IMR-90 (cell line): ENCODE measurements around the gene SCNN1B.

Source experiments
- BHLHE40 ChIP-seq: fragments of 150-350 bp; IDR thresholded peaks from 2 replicates; pipeline ENCODE4 v1.6.1; 2016; ENCODE audit warnings: mild to moderate bottlenecking, low read depth, low read length
- CEBPB ChIP-seq: IDR thresholded peaks from 2 replicates; pipeline ENCODE4 v1.6.1; 2012; ENCODE audit warnings: low read depth, low read length, improper control_type of control experiment
- CHD1 ChIP-seq: IDR thresholded peaks from 2 replicates; pipeline ENCODE4 v1.6.1; 2012; ENCODE audit warnings: low read depth, low read length, improper control_type of control experiment
- CTCF ChIP-seq: conservative IDR thresholded peaks from 2 replicates; pipeline ENCODE4 v1.5.1; 2012; ENCODE audit warnings: mild to moderate bottlenecking, low read depth, low read length, improper control_type of control experiment
- FOS ChIP-seq: fragments of 150-350 bp; IDR thresholded peaks from 2 replicates; pipeline ENCODE4 v1.6.1; 2016; ENCODE audit warnings: low read depth, low read length
- MAFK ChIP-seq: IDR thresholded peaks from 2 replicates; pipeline ENCODE4 v1.6.1; 2012; ENCODE audit warnings: low read depth, low read length, improper control_type of control experiment
- MAZ ChIP-seq: IDR thresholded peaks from 2 replicates; pipeline ENCODE4 v1.6.1; 2012; ENCODE audit warnings: low read depth, mild to moderate bottlenecking, low read length, improper control_type of control experiment, moderate library complexity, borderline replicate concordance
- MXI1 ChIP-seq: IDR thresholded peaks from 2 replicates; pipeline ENCODE4 v1.6.1; 2012; ENCODE audit warnings: low read depth, mild to moderate bottlenecking, low read length, moderate library complexity, borderline replicate concordance
- NFE2L2 ChIP-seq: fragments of 150-350 bp; IDR thresholded peaks from 2 replicates; pipeline ENCODE4 v1.6.1; 2016; ENCODE audit warnings: low read depth, mild to moderate bottlenecking, low read length
- POLR2A ChIP-seq: IDR thresholded peaks from 2 replicates; pipeline ENCODE4 v1.6.1; 2012; ENCODE audit warnings: mild to moderate bottlenecking, low read depth, low read length
- RAD21 ChIP-seq: IDR thresholded peaks from 2 replicates; pipeline ENCODE4 v1.6.1; 2012; ENCODE audit warnings: low read length, improper control_type of control experiment
- RCOR1 ChIP-seq: IDR thresholded peaks from 2 replicates; pipeline ENCODE4 v1.6.1; 2012; ENCODE audit warnings: mild to moderate bottlenecking, low read length, improper control_type of control experiment; ENCODE audit not compliant: insufficient replicate concordance
- SMC3 ChIP-seq: fragments of 150-350 bp; IDR thresholded peaks from 2 replicates; pipeline ENCODE4 v1.6.1; 2016; ENCODE audit warnings: low read depth, mild to moderate bottlenecking, antibody characterized with exemption, low read length, moderate library complexity
- USF2 ChIP-seq: fragments of 150-350 bp; IDR thresholded peaks from 2 replicates; pipeline ENCODE4 v1.6.1; 2017; ENCODE audit warnings: mild to moderate bottlenecking, antibody characterized with exemption, low read length, low read depth

- TF ChIP-seq CTCF (no peak), MAFK (no peak), POLR2A (no peak), RAD21 (no peak), SMC3 (no peak), FOS (no peak), CEBPB (no peak), NFE2L2 (no peak), USF2 (no peak), BHLHE40 (no peak), CHD1 (no peak), MAZ (no peak), RCOR1 (no peak), MXI1 (no peak)
Measured at GRCh38 chr16:23334457-23334853, 32.4 kb downstream of the SCNN1B start.
